ENCODE results near the gene ZGPAT. TPM values are rescaled to one million over a fixed set of nuclear protein-coding genes. Genes with fewer than 3 reads are reported as not detected.
"Not testable (repeated sequence)": the region's sequence is repeated elsewhere in the genome, so short reads cannot be mapped to it uniquely, and the experiment has no call there.

Gene ZGPAT
- total RNA-seq, 1 experiment from 2014 or later: 48.4 TPM

- no peak for DNase-seq
- intact Hi-C loops (cut with micrococcal nuclease; ENCODE audit: unreplicated experiment): loop anchor here (10.0 kb wide), 1 partner anchor 150 kb away; the partner anchor contains the start of genes ABHD16B and TPD52L2
- no TSS peak for BruUV-seq (replicated peaks)
- CTCF ChIA-PET: no interaction called here
- Mint-ChIP-seq H3K4me3 (ENCODE audit: low read depth, unreplicated experiment) (no peak overlapping the region), H3K27me3 (ENCODE audit: unreplicated experiment) (no peaks in the 10 kb centered on the region), H3K4me1 (ENCODE audit: low read depth, unreplicated experiment) (peaks cover 9% of the 10 kb centered on the region), H3K36me3 (ENCODE audit: insufficient read depth, unreplicated experiment) (peaks cover 98% of the 10 kb centered on the region), H3K9me3 (ENCODE audit: low read depth, unreplicated experiment) (peaks cover 15% of the 10 kb centered on the region), H3K27ac (ENCODE audit: unreplicated experiment) (no peak overlapping the region)
- TF ChIP-seq, protein P1, sequence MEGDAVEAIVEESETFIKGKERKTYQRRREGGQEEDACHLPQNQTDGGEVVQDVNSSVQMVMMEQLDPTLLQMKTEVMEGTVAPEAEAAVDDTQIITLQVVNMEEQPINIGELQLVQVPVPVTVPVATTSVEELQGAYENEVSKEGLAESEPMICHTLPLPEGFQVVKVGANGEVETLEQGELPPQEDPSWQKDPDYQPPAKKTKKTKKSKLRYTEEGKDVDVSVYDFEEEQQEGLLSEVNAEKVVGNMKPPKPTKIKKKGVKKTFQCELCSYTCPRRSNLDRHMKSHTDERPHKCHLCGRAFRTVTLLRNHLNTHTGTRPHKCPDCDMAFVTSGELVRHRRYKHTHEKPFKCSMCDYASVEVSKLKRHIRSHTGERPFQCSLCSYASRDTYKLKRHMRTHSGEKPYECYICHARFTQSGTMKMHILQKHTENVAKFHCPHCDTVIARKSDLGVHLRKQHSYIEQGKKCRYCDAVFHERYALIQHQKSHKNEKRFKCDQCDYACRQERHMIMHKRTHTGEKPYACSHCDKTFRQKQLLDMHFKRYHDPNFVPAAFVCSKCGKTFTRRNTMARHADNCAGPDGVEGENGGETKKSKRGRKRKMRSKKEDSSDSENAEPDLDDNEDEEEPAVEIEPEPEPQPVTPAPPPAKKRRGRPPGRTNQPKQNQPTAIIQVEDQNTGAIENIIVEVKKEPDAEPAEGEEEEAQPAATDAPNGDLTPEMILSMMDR (IDR thresholded peaks at IDR 0.05; ENCODE audit: unreplicated experiment): no peak
Observed at GRCh38 chr20:63714858-63715257, 7.0 kb downstream of the ZGPAT start.

- H3K27me3 Mint-ChIP-seq (ENCODE audit: unreplicated experiment): no peaks in the 10 kb centered on the region
- DNase-seq: no peak
- H3K27ac Mint-ChIP-seq (ENCODE audit: unreplicated experiment): peak overlapping the region; percentile 3
- intact Hi-C loops (cut with micrococcal nuclease; ENCODE audit: unreplicated experiment): loop anchor here (10.0 kb wide), 1 partner anchor 146 kb away; the partner anchor contains the start of genes ABHD16B and TPD52L2
- no TSS peak for BruUV-seq (replicated peaks)
- TF ChIP-seq, protein P1 (IDR thresholded peaks at IDR 0.05; ENCODE audit: unreplicated experiment): no peak
- H3K4me1 Mint-ChIP-seq (ENCODE audit: low read depth, unreplicated experiment): no peaks in the 10 kb centered on the region
- peaks cover 8% of the 10 kb centered on the region for H3K9me3 Mint-ChIP-seq (ENCODE audit: low read depth, unreplicated experiment)
- CTCF ChIA-PET: interaction anchor here (0.7 to 1.4 kb wide), 2 partner anchors 11 to 30 kb away, joined by 6 to 9 read pairs; partner anchors contain the start of genes ARFRP1 and ZGPAT
- H3K36me3 Mint-ChIP-seq (ENCODE audit: insufficient read depth, unreplicated experiment): peaks cover 85% of the 10 kb centered on the region
- no peak overlapping the region for H3K4me3 Mint-ChIP-seq (ENCODE audit: low read depth, unreplicated experiment)
Observed at GRCh38 chr20:63718996-63719395, 11.2 kb downstream of the ZGPAT start.

DNA sequence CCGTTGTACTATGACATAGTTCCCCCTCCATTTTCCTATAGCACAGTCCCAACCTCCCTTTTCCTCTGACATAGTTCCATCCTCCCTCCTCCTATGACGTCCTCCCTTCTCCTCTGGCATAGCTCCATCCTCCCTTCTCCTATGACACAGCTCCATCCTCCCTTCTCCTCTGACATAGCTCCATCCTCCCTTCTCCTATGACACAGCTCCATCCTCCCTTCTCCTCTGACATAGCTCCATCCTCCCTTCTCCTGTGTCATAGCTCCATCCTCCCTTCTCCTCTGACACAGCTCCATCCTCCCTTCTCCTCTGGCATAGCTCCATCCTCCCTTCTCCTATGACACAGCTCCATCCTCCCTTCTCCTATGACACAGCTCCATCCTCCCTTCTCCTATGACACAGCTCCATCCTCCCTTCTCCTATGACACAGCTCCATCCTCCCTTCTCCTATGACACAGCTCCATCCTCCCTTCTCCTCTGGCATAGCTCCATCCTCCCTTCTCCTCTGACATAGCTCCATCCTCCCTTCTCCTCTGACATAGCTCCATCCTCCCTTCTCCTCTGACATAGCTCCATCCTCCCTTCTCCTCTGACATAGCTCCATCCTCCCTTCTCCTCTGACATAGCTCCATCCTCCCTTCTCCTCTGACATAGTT, 15.3 kb downstream of the ZGPAT start:
- CTCF ChIA-PET; H3K9me3 Mint-ChIP-seq (ENCODE audit: low read depth, unreplicated experiment); DNase-seq: not testable (repeated sequence)

GRCh38 chr20:63730189-63730733, 22.4 kb downstream of the ZGPAT start:
- H3K4me1 Mint-ChIP-seq (ENCODE audit: low read depth, unreplicated experiment); intact Hi-C loops (cut with micrococcal nuclease; ENCODE audit: unreplicated experiment); H3K4me3 Mint-ChIP-seq (ENCODE audit: low read depth, unreplicated experiment); DNase-seq; H3K27me3 Mint-ChIP-seq (ENCODE audit: unreplicated experiment); BruUV-seq (replicated peaks); H3K27ac Mint-ChIP-seq (ENCODE audit: unreplicated experiment); CTCF ChIA-PET; H3K9me3 Mint-ChIP-seq (ENCODE audit: low read depth, unreplicated experiment): not testable (repeated sequence)
- H3K36me3 Mint-ChIP-seq (ENCODE audit: insufficient read depth, unreplicated experiment): peaks cover 36% of the 10 kb centered on the region

More for the DNA sequence above, 15.3 kb downstream of the ZGPAT start:
- H3K27ac Mint-ChIP-seq (ENCODE audit: unreplicated experiment); intact Hi-C loops (cut with micrococcal nuclease; ENCODE audit: unreplicated experiment); BruUV-seq (replicated peaks); H3K27me3 Mint-ChIP-seq (ENCODE audit: unreplicated experiment); H3K4me3 Mint-ChIP-seq (ENCODE audit: low read depth, unreplicated experiment); H3K4me1 Mint-ChIP-seq (ENCODE audit: low read depth, unreplicated experiment): not testable (repeated sequence)
- peaks cover 76% of the 10 kb centered on the region for H3K36me3 Mint-ChIP-seq (ENCODE audit: insufficient read depth, unreplicated experiment)

DNA sequence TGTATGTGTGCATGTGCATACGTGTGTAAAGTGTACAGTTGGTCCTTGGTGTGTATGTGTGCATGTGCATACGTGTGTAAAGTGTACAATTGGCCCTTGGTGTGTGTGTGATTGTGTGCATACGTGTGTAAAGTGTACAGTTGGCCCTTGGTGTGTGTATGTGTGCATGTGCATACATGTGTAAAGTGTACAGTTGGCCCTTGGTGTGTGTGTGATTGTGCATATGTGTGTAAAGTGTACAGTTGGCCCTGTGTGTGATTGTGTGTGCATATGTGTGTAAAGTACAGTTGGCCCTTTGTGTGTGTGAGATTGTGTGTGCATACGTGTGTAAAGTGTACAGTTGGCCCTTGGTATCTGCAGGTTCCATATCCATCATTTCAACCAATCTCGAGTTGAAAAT, 23.6 kb downstream of the ZGPAT start:
- intact Hi-C loops (cut with micrococcal nuclease; ENCODE audit: unreplicated experiment): no loop called here
- TF ChIP-seq, protein P1 (IDR thresholded peaks at IDR 0.05; ENCODE audit: unreplicated experiment): no peak
- CTCF ChIA-PET: interaction anchor here (0.5 to 0.6 kb wide), 2 partner anchors 10 to 588 kb away, joined by 3 to 5 read pairs; no protein-coding TSS in a partner anchor
- Mint-ChIP-seq H3K27me3 (ENCODE audit: unreplicated experiment) (no peaks in the 10 kb centered on the region), H3K36me3 (ENCODE audit: insufficient read depth, unreplicated experiment) (peaks cover 37% of the 10 kb centered on the region), H3K4me1 (ENCODE audit: low read depth, unreplicated experiment) (no peaks in the 10 kb centered on the region), H3K4me3 (ENCODE audit: low read depth, unreplicated experiment) (no peak overlapping the region), H3K27ac (ENCODE audit: unreplicated experiment) (no peak overlapping the region), H3K9me3 (ENCODE audit: low read depth, unreplicated experiment) (no peaks in the 10 kb centered on the region)
- no peak for DNase-seq
- no TSS peak for BruUV-seq (replicated peaks)
